EH (cell line): ENCODE results near the gene KCNH3.

Experiments
- DNase-seq: peaks from one replicate; pipeline ENCODE4 v3.0.0-alpha.2; 2015; ENCODE audit warnings: low read depth

The KCNH3 gene

DNA sequence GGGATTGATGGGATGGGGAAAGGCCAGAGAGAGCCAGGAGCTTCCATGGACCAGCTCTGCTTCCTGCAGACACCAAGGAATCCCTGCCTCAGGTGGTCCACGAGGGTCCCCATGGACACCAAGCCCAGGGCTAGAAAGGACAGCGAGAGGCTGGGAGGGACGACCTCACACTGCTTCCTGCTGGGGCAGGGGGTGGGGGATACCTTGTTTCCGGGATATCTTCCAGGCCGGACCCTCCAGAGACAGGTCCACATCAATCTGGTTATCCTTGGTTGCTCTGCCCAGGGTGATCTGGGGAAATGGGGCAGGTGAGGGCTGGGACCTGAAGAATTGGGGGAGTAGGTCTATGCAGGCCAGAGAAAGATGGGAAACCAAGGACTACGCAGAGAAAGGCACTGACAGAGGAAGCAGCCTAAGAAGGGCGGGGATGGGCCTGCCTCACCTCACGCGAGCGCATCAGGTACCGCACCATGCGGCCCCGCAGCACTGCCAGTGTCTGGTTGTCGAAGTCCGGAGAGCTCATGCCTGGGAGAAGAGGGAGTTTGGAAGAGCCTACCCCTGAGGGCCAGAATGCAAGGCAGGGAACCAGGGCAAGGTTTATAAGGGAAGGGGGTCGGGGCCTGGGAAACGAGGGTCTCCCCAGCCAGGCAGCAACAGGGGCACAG lies 20.3 kb downstream of the KCNH3 start:
- no peak for DNase-seq

DNA sequence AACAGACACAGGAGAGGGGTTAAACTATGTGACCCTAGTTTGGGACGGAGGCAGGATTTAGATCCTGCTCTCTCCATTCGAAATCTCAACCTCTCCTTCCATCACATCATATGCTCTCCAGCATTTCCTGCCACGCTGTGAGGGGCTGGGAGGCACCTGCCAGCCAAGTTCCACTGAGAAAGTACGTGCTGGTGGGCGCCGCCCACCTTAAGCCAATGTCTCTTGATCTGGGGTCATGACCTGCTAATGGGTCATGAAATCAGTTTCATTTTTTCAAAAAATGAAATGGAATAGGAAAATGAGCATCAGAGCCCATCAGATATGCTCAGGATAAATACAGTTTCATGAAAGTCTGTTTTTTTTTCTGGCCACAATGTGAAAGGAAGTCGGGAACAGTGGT lies 21.9 kb downstream of the KCNH3 start:
- no peak for DNase-seq

DNA sequence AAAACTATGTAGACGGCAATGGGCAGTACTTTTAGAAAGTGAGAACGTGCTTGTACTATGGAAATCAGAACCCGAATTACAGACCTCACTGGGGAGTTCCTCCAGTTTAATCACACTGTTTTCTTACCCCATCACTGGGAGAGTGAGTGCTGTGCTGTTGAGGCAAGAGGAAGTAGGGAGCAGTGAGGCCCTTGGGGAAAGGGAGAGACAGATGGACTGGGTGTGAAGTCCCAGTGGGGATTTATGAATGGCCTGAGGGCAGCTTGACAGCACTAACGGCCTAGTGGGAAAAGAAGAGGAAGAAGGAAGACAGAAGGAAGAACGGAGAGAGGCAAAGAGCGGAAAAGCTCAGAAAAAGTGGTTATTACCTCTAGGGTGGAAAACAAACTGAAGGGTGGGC lies 23.4 kb downstream of the KCNH3 start:
- no peak for DNase-seq

DNA sequence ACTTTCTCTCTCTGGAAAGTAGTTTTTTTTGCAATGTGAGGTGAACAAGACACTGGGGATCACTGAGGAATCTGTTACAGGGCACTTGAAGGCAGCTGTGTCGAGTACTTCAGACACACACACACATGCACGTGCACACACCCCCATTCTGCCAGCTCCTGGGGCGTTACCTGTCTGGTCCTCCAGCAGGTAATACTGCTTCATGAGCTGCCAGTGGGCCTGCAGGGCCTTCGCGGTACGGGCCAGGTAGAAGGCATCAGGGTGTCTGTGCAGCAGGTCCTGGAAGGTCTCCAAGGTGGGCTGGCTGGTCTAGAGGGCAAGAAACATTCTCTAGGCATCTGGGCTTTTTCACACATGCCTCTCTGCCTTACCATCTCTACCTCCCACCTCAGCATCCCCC lies 24.0 kb downstream of the KCNH3 start:
- no peak for DNase-seq

DNA sequence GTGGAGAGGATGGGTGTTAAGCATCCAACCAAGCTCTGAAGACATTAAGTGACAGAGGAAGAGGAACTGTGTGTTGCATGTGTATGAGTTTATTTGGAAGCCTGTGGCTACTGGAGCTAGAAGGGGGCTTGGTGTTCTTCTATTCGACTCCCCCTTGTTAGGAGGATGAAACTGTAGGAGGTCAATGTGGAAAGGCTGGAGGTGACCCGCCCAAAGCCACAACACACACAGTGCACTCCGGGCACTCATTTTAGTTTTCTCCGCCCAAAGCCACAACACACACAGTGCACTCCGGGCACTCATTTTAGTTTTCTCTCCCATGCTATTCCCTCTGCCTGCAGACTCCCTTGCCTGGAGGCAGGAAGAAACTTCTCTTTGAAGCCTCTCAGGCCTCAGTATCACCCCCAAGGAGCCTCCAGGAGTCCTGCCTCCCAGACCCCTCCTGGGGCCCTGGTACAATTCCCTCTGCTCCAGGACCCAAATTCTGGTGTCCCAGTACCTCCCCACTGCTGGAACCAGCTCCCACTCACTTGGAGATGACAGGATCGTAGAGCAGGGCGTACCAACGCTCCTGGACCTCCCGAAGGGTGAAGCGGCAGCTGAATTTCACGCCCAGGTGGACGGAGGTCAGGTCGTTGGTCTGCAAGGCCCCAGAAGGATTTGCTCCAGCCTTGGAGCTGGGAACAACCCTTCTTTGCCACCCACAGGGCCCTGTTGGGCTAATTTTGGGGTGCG lies 25.3 kb downstream of the KCNH3 start:
- DNase-seq, result no peak

DNA sequence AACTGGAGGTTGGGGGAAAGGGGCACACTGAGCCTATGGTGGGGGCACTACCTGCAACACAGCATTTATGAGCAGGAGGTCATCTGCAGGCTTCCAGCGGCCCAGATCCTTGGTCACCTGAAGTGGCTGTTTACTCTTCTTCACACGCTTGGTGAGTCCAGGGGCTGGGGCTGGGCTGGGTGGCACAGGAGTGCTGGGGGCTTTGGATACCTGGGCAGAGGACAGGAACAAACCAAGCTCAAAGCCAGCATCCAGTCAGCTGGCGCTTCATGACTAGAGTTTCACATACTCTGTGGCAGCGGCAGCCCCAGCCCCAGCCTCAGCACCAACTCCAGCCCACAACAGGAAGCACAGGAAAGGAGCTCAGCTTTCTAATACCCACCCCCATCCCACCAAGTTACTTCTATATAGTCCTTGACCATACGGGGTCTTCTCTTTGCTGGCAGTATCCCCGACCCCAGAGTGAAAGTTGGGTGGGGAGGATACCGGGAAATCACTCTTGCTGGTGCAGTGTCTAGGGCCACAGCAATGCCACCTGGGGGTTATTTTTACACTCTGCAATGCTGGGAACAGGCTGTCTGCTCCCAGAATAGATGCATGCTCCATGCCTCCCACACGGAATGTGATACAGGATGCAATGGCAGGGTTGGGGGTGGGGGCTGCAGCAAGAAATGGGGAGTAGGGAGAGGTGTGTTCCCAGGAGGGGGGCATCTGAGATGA lies 26.0 kb downstream of the KCNH3 start:
- DNase-seq, result no peak

DNA sequence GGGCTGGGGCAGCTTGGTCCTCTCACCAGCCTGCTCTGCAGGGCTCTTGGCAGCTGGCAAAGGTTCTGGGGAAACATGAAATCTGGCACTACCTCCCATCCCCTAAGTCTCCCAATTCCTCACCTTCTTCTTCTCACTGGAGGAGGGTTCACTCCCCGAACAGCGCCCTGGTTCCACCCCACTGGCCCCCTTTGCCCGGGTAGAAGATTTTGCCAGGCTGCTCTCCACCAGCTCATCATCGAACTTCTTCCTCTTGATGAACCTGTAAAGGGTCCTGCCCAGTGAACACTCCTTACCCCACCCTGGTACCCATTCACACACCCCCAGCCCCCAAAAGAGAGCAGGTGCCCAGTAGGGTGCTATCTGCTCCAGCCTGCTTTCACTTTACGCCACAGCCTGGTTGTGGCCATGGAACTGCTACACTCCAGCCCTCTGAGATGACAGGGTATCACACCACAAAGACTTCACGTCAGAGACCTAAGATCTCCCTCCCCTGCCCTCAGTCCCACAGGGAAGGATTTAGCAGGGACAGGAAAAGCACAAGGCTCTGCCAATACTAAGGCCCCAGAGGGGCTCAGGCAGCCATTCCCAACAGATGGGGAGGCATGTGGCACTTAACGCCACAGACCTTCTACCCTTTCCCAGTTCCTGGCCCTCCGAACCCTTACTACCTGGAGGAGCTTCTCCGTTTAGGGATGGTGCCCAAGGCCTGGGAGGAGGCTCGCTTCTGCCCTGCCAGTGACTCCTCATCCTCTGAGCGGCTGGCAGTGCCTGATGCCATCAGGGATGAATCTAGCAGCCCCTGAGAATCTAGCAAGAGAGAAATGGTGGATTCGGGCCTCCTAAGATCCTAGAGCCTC lies 26.8 kb downstream of the KCNH3 start:
- no peak for DNase-seq

DNA sequence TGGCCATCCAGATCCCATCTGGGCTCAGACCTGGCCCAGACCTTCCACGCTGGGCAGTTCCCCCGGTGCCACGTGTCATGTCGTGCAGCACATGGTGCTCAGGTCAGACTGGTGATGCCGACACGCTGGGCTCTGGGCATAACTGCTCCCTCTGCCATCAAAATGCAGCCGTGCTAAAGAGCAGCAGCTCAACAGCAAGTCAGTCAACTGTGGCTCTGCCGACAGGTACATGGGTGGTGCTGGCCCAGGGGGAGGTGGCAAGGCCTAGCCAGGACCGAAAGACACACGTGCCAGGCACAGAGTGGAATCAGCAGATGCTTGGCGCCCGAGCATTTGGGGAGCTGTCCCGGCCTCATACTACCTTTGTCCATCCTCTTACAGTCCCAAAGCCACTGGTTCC lies 27.5 kb downstream of the KCNH3 start:
- DNase-seq, result no peak

DNA sequence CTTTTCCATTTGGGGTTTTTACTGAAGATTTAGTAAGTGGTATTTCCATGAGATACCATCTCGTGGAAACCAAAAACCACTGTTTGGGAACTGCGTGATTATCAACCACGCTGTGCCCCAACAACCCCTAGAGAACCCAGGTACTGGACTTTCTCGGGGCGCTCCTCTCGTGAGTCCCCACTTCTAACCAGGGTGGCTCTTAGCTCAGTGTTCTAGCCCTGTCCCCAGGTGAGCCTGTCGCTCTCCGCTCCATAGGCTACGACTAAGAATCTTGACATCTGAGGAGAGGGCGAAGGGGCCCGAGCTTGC lies 28.4 kb downstream of the KCNH3 start:
- DNase-seq, result no peak

DNA sequence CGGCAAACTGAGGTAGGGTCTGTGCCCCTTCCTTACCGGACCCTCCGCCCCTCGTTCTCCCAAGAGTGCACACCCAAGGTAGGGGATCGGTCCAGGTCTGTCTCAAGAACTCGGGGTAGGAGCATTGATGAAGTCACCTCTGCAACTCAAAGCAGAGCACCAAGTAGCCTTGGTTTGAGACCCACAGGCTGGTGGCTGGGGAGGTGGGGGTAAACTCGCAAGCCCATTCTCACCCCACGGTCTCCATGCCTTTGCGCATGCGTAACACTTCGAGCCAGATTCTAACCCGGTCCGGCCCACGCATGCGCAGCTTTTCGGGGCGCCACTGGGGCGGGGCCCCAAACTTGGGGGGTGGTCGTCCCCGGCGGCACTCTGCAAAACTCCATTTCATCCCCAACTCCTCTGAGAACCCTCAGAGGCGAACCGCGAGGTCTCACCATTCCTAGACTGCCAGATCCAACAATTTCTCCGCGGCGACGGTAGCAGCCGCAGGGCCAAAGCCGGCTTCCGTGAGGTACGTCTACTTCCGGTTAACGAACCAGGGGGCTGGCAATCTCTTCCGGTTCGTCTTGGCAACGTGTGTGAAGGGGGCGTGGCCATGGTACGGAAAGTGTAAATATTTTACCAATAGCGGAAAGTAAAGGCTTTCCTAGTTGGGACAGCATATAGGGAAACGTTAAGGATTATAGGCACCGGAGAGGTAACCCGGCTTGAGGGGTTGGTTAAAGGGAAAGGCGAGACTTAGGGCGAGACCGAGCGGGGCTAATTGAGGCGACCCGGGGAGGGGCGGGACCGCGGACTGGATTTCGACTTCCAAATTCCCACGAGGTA lies 29.0 kb downstream of the KCNH3 start, which contains the start of gene MCRS1:
TSS of gene MCRS1 (minus strand) at position 532 of the 831 bp plus-strand sequence. CDS start 1,411 bp downstream, outside the sequence.
- DNase-seq, result peak; percentile 93

DNA sequence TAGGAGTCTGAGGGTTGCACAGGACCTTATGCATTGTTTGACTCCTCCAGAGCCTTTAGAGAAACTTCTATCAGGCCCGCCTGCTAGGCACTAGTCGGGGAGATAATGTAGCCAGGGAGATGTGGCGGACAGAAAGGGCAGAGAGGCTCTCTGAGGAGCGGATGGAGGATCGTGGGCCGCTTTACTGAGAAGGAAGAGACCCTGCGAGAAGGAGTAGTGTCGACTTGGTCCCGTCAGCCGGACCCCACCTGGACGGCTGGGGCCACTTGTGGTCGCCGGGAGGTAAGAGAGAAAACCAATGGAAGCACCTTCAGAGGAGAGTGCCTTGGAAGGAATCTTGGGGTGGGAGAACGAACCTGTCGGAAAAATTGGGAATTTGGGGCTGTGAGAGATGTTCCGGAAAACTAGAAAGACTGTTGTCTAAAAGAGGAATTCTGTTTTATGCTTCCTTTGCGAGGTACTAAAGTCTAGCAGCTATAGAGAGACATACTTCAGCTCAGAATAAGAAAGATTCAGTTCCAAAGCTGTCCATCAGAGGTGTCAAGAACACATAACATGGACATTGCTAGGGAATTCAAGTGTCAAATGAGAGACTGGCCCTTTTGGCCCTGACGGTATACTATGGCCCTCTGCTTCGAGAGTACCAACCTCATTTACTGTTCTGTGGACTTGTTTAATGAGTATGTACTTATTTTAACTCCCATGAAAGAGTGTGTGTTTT lies 29.8 kb downstream of the KCNH3 start:
- no peak for DNase-seq

DNA sequence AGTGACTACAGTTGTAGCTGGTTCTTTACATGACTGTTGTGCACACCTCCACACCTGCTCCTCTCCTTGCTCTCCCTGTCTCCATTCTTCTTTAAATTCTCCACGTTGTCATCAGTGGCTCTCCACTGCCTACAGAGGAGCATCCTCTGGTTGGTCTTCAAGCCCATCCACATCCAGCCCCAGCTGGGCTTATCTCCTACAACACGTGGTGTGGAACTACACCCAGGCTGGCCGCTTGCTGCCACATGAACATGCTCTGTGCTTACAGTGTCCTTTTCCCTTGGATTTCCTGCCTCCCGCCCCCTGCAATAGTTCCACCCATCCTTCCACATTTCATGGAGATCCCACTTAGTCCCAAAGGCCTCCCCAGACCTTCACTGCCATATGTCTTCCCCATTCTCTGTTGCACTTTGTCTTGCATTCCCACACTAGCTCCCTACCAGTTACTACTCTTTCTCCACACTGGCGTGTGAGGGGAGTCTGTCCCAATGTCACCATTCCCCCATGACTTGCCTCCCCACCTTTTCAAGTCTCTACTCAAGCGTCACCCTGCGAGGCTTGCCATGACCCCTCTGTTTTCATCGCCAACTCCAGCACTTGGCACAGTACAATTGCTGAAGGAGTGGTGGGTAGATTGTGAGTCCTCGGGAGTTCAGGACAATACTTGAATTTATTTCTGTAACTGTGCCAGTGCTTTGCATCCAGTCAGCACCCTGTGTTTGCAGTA lies 38.9 kb downstream of the KCNH3 start:
- DNase-seq, result no peak

DNA sequence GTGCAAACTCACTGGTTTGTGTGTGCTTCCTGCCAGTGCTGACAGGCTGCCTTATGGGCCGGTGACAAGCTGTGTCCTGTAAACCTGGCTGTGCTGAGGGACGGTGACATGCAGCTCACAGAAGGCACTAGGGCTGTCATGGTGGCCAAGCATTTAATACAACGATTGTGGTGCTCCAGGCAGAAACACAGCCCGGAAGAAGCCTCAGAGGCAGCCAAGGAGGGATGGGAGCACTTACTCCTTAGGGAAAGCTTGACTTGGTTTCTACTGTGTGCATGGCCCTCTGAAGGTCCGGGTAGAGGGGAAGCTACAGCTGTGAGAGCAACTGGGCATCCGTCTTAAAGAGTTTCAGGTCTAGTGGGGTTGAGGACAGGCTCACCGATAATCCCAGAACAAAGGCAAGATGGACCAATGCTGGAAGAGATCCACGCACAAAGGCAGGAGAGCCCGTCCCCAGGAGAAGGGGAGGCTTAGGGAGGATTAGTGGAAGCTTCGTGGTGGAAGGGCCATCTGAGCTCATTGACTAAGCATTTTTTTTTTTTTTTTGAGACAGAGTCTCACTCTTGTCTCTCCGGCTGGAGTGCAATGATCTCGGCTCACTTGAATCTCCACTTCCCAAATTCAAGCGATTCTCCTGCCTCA lies 39.8 kb downstream of the KCNH3 start:
- DNase-seq, result no peak

DNA sequence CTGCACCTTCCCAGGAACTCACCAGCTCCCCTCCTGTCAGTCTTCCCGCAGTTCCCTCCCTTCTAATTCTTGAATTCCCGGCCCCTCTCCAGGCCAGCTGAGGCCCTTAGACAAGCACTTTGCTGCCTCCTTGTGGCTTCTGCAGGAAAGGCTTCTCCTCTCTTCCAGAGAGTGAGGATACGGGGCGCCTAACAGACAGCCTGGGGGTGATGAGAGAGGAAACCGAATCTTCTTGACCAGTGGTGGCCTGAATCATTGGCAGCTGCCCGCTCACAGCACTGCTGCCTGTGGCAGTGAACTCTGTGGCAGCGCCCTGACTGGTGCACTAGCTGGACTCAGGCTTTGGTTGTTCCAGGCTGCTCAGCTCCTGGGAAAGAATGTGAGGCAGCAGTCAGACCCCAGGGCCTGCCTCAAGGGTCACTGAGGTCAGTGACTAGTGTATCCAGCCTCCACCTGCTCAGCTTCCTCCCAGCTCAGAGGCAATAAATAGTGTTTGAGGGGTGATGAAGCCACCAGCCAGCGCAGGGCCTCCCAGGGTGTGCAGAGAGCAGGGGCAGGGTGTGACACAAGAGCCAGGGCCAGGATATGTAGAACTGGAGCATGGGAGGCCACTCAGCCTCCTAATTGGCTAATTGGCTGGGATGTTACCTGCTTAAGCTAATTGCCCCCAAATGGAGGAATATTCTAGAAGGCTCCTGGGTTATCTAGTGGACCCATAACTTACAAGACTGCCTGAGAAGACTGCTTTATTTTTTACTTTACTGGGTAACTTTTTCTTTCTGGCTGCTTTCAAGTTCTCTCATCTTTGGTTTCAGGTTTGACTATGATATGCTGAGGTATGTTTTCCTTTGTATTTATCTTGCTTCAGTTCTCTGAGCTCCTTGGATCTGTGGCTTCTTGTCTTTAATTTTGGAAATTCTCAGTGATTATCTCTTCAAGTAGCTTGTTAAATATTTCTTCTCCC lies 42.0 kb downstream of the KCNH3 start:
- peak; percentile 82 for DNase-seq

DNA sequence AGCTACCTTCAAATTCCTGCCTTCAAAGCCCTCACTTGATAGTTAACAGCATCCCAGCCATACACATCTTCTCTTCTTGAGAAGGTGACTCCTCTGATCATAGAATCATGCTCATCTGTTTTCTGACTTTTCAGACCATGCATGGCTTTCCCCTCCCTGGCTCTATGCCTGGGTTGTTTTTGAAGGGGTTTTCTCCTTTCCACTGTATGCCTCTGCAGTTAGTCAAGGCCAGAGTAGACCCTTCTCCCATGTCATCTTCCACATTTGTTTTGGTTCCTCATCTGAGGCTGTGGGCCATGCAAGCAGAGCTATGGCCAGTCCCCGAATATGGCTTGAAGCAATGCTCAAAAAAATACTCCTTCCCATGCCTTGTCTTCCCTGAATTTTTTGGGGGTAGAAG lies 43.4 kb downstream of the KCNH3 start:
- no peak for DNase-seq

DNA sequence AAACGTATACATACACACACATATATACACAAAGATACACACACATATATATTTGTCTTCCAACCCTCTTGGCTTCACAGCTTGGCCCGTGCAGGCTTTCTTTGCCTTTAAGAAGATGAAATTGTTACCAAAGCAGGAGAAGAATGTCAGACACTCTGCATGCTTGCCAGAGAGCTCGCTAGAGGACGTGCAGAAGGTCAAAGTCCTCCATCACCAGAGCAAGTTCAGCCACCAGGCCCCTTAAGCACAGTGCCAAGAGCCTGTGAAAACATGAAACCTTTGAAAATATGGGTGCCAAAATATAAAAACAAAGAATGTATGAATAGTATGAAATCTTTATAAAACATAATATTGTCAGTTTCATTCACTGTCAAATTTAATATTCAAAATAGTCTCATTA lies 44.0 kb downstream of the KCNH3 start:
- DNase-seq, result peak; percentile 13

DNA sequence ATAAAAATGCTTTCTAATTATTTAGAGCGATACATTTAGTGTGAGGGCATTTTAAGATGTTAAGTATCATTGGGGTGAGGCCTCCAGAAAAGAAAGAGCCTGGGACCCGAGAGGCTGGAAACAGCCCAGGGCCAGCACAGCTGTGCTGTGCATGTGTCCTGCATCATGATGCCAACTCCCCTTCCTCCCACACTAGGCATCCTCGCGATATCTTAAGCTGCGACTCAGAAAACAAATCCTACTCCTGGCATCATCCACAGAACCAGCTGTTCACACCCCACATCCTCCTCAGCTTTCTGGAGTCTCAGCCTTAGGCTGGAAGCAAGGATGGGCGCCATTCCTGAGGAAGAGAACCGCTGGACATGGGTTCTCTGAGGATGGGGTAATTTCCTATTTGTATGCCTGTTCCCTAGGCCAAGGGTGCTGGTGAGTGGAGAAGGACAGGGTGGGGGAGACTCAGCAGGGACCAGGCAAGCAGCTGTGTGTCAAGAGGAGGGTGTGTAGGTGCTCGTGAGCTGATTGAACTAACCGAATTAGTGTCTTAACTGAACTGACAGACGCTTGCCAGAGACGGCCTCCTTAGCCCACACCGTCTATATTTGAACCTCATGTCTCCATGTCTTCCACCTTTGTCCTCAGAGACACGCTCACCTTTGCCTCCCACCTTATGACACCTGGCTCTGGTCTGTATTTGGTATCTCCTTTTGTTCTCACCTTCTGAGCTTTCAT lies 44.7 kb downstream of the KCNH3 start:
- no peak for DNase-seq

DNA sequence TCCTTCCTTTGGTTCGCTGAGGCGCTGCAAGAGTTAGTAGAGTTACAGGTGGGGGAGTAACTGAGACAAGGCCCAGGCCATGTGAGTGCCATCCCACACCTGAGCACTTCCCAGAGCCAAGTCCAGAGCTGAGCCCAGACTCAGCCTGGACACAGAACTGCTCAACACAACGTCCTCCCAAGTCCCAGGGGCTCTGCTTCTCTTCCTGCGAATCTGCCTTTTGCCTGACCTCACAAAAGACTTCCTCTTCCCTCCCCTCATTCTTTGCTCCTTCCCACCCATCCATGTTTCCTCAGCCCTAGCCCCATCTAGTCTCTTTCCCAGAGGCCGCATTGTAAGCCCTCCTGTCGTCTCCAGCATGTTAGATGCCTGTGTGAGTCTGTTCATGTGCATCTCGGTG lies 45.8 kb downstream of the KCNH3 start:
- no peak for DNase-seq
